NCI-H2196 treated with DMSO at 0.1 percent for 48 hours (cell line): ENCODE measurements around the gene ANTXR1.
A peak's percentile ranks its signal among the peaks of the same experiment; 100 is the strongest.

ENCODE experiments used
- DNase-seq: peaks from one replicate; lab custom pipeline; 2025; ENCODE audit not compliant: unreplicated experiment; lab: John Stamatoyannopoulos, UW

ANTXR1 gene

DNA sequence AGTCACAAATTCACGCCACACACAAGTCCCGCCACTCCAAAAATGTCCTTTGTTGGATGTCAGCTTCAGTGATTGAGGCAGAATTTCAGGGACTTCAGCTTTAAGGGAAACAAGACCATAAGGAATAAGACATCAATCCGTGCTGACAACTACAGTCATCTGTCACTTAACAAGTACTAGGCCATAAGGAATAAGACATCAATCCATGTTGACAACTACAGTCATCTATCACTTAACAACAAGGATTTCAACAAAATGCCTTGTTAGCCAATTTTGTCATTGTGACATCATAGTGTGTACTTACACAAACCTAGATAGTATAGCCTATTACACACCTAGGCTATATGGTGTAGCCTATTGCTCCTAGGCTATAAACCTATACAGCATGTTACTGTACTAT, 58.0 kb downstream of the ANTXR1 start:
- no peak for DNase-seq

DNA sequence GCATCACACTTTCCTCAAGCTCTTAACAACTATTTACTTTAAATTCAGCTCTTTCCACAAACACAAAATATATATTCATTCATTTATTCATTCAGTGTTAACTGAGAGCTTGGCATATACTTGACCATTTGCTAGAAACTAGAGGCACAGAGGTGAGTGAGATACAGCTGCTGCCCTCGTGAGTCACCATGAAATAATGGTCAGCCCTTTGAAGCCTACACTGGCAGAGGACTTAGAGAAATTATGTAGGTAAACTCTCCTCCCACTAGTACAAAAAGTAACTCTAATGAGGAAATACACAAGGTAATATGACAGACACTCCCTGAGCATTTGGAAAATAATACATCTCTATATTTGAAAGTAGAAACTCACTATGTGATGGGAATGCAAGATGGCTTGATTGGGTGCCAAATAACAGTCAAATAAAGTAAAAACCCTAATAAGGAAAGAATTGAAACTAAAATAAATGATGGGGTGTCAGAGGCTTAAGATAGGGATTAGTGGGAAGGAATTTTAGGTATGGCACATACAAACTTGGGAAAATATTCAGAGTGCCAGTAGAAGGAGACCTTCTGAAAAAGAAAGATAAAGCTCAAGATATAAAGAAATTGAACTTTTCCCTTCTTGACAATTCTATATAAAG, 61.1 kb downstream of the ANTXR1 start:
- DNase-seq: no peak

- no peak for DNase-seq
Measured at GRCh38 chr2:69074918-69075317, 61.9 kb downstream of the ANTXR1 start.

- no peak for DNase-seq
Measured at GRCh38 chr2:69075486-69075885, 62.5 kb downstream of the ANTXR1 start.

GRCh38 chr2:69076601-69077000, 63.6 kb downstream of the ANTXR1 start:
- no peak for DNase-seq

DNA sequence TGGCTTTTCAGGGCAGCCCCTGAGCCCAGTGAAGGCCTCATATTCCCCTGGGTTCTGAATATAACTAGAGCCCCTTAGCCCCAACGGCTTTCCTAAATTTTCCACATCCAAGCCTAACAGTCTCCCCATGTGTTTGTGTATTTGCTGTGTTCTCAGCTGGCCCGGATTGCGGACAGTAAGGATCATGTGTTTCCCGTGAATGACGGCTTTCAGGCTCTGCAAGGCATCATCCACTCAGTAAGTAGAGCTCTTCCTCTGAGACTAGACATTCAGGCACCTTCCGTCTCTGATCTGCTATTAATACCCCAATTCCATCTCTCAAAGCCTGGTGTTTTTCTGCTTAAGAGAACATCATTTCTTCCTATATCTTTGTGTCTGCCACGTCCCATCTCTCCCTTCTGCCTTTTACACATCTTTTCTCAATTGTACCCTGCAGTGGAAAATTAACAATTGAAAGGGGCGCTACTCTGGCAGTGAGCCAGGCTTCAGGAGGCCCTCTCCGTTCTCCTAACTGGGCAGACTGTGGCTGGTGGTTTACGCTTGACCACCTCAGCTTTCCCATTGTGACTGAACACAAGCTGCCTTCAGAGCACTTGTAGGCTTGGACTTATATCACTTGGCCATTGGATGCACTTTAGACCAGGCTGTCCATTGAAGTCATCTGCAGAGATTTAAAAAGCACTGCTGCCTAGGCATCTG, 64.4 kb downstream of the ANTXR1 start:
- no peak for DNase-seq

- no peak for DNase-seq
Measured at GRCh38 chr2:69080071-69080470, 67.1 kb downstream of the ANTXR1 start.

DNA sequence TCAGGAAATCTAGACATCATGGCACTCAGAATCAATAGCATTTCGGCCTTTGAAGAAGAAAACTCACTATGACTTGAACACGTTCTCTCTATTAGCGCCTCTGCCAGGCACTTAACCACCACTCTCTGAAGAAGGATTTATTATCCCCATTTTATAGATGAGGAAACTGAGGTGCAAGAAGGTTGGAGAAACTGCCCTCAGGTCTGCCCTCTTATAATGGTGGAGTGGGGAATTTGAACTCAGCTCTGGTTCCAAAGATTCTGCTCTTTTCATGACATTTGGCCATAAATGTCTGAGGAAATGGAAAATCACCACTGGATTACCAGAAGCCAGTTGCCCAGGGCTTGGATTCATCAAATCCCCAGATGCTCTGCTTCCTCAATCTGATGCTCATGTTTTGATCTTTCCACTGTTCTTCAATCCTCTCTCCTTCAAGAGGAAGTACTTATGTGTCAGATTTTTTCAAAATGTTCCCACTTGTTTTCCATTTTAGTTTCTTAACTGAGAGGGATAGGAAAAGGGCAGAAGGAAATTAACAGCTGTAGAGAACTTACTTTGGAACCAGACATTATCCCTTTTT, 68.1 kb downstream of the ANTXR1 start:
- no peak for DNase-seq

DNA sequence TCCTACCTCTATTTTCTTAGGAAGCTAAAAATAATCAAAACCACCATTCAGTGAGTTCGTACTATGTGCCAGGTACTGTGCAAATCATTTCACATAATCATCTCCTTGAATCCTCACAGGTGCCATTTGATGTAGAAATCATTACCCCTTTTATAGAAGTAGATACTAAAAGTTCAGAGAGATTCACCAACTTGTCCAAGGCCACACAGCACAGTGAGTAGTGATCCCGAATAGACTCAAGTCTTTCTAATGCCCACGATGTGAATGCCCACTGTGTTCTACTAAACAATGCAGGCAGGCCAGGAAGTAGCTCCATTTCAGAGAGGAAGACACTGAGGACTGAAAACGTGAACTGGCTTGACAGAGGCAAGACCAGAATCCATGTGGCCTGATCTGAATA, 68.8 kb downstream of the ANTXR1 start:
- no peak for DNase-seq

GRCh38 chr2:69082430-69082997, 69.5 kb downstream of the ANTXR1 start:
- peak; percentile 40 for DNase-seq

DNA sequence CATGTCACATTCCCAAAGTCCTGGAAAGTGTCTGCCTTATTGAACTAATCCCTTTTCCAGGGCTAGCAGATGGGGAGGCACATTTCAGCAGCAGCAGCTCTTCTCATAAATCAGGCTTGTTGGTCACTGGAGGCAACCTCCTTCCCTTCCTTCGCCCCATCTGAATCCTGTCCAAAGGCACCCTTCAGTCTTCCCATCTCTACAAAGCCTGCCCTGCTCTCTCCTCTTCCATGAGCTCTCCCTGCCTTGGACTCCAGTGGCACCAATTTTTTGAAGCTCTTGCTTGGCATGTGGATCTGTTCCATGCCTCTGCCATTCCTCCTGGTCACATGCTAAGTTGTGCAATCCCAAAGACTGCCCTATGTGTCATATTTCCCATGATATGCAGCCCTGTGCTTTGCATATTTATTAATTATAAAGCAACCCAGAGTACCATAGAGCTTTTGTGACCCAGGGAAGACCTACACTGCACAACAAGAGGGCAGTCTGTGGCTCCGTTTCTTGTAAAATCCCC, 70.3 kb downstream of the ANTXR1 start:
- no peak for DNase-seq

DNA sequence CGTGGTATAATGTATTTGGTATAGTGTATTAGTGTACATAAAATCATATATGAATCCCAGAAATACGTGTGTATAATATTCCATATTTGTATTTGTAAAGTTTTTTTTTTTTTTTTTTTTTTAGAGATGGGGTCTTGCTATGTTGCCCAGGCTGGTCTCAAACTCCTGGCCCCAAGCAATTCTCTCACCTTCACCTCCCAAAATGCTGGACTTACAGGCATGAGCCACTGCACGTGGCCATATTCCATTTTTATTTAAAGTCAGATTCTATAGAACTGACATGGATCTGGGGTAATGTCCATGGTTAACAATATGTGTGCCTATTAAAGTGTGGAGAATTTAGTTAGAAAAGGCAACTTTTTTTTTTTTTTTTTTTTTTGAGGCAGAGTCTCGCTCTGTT, 71.5 kb downstream of the ANTXR1 start:
- no peak for DNase-seq

DNA sequence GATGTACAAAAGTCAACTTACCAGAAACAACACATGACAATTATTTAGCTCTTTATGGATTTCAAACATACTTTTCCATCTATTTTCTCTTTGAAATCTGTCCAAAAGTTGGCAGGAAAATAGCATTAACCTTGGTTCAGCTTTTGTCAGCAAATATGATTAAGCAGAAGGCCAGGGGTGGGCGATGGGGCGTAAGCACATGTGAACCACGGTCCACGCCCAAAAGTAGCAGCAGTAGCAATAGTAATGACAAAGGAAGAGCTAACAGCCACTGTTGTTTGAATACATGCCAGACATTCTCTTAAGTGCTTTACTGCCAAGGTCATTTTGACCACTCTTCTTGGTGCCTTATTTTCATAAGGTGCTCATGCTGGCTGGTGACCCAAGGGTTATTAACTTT, 73.5 kb downstream of the ANTXR1 start:
- DNase-seq: no peak

GRCh38 chr2:69087211-69087911, 74.4 kb downstream of the ANTXR1 start:
- no peak for DNase-seq

GRCh38 chr2:69087912-69088240, 74.9 kb downstream of the ANTXR1 start:
- no peak for DNase-seq

- DNase-seq: no peak
Measured at GRCh38 chr2:69088466-69088865, 75.5 kb downstream of the ANTXR1 start.

GRCh38 chr2:69089266-69089665, 76.3 kb downstream of the ANTXR1 start:
- DNase-seq: no peak

- DNase-seq: no peak
Measured at GRCh38 chr2:69089998-69090397, 77.0 kb downstream of the ANTXR1 start.

- DNase-seq: no peak
Measured at GRCh38 chr2:69090820-69091219, 77.8 kb downstream of the ANTXR1 start.

GRCh38 chr2:69092857-69093256, 79.9 kb downstream of the ANTXR1 start:
- no peak for DNase-seq

- DNase-seq: no peak
Measured at GRCh38 chr2:69095305-69095704, 82.3 kb downstream of the ANTXR1 start.
